Natural killer cell (primary cell): ENCODE measurements around the gene JSRP1. TPM values are rescaled to one million over a fixed set of nuclear protein-coding genes. Genes with fewer than 3 reads are reported as not detected.

Experiments used
- ATAC-seq, 3 donors: fragments of 150-1000 bp in 2 of 3; fragments of 200-7000 bp in 1 of 3; cut with Tn5 transposase; 1 replicate in 1 of 3; 2 replicates in 2 of 3; pipeline ENCODE4 v1.10.0; 2021; ENCODE audit warnings: mild to moderate bottlenecking in 2 of 3, moderate library complexity in 2 of 3
- DNase-seq, 2 donors: peaks; one replicate each; pipeline versions ENCODE4 v3.0.0 to v3.0.0-alpha.2; 2013 to 2021; ENCODE audit warnings: mixed read lengths in 1 of 2
- H3K27ac ChIP-seq: one replicate; pipeline ENCODE4 v1.5.1; 2013; ENCODE audit warnings: mild to moderate bottlenecking, low read length
- H3K27me3 ChIP-seq: one replicate; pipeline ENCODE4 v1.6.1; 2013; ENCODE audit warnings: low read length; ENCODE audit not compliant: control insufficient read depth, insufficient read depth
- H3K36me3 ChIP-seq: one replicate; pipeline ENCODE4 v1.6.1; 2013; ENCODE audit warnings: low read length; ENCODE audit not compliant: control insufficient read depth, insufficient read depth
- H3K4me1 ChIP-seq: one replicate; pipeline ENCODE4 v1.6.1; 2013; ENCODE audit warnings: low read length; ENCODE audit not compliant: control insufficient read depth, insufficient read depth
- H3K4me3 ChIP-seq: one replicate; pipeline ENCODE4 v1.5.1; 2013; ENCODE audit warnings: low read length
- H3K9me3 ChIP-seq: one replicate; pipeline ENCODE4 v1.6.1; 2013; ENCODE audit warnings: low read length; ENCODE audit not compliant: control insufficient read depth, insufficient read depth
- H3K27ac Mint-ChIP-seq, 2 donors: one replicate each; pipeline ENCODE4 v1.8.0; 2022; ENCODE audit warnings: mild to moderate bottlenecking in 2 of 2, mixed read lengths in 2 of 2, moderate library complexity in 1 of 2
- H3K27me3 Mint-ChIP-seq, 2 donors: one replicate each; pipeline ENCODE4 v1.8.0; 2022; ENCODE audit warnings: low read depth in 2 of 2, mixed read lengths in 2 of 2
- H3K36me3 Mint-ChIP-seq: one replicate; pipeline ENCODE4 v1.8.0; 2022; ENCODE audit warnings: mixed read lengths
- H3K4me1 Mint-ChIP-seq, 2 donors: one replicate each; pipeline ENCODE4 v1.8.0; 2022; ENCODE audit warnings: mixed read lengths in 2 of 2
- H3K4me3 Mint-ChIP-seq: one replicate; pipeline ENCODE4 v1.8.0; 2022; ENCODE audit warnings: mild to moderate bottlenecking, moderate library complexity, mixed read lengths
- H3K9me3 Mint-ChIP-seq, 2 donors: one replicate each; pipeline ENCODE4 v1.8.0; 2022; ENCODE audit warnings: mixed read lengths in 2 of 2
- CTCF ChIP-seq: fragments of 200-600 bp; IDR thresholded peaks from one replicate; pipeline ENCODE4 v1.8.0; 2022; ENCODE audit warnings: antibody characterized with exemption
- WGBS: methylation state at CpG from one replicate; pipeline ENCODE4 v1.1.7; 2013; ENCODE audit warnings: missing lambda C conversion rate; ENCODE audit not compliant: insufficient coverage; 5-methylcytosine and 5-hydroxymethylcytosine counted together
- intact Hi-C: fragments of 100-400 bp; cut with micrococcal nuclease; formaldehyde crosslinking; loops from one replicate; pipeline ENCODE4 v1.14.2; 2022
- total RNA-seq, 4 donors: library from RNA; stranded (reverse); fragments of 120-200 nt in 1 of 4; gene quantifications; one replicate each; pipeline versions ENCODE4 v1.2.3 to v1.2.4, GENCODE V29; 2013 to 2022

The JSRP1 gene
- total RNA-seq, 3 donors from 2014 or later (not counting 1 experiment from before 2014, with no cell fraction given): 0.82 to 2.0 TPM; not detected in 1

DNA sequence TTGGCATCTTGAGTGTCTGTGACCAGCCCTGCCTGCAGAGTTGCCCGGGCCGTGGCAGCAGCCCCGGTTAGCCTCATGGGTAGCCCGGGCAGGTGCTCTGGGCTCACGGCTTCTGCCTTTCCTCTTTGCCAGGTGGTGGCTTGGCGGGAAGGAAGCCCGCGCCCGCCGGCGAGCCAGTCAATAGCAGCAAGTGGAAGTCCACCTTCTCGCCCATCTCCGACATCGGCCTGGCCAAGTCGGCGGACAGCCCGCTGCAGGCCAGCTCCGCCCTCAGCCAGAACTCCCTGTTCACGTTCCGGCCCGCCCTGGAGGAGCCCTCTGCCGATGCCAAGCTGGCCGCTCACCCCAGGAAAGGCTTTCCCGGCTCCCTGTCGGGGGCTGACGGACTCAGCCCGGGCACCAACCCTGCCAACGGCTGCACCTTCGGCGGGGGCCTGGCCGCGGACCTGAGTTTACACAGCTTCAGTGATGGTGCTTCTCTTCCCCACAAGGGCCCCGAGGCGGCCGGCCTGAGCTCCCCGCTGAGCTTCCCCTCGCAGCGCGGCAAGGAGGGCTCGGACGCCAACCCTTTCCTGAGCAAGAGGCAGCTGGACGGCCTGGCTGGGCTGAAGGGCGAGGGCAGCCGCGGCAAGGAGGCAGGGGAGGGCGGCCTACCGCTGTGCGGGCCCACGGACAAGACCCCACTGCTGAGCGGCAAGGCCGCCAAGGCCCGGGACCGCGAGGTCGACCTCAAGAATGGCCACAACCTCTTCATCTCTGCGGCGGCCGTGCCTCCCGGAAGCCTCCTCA is 30.0 kb downstream of the JSRP1 start:
- intact Hi-C loops: no loop called here
- Mint-ChIP-seq H3K9me3 (no peaks in the 10 kb centered on the region), H3K4me3 (no peak overlapping the region), H3K4me1 (peaks cover 6 to 11% of the 10 kb centered on the region in 2 donors), H3K27ac (no peak overlapping the region), H3K36me3 (no peaks in the 10 kb centered on the region), H3K27me3 (no peaks in the 10 kb centered on the region)
- ATAC-seq: no peak
- H3K27me3 ChIP-seq: no peaks in the 10 kb centered on the region
- no peaks in the 10 kb centered on the region for H3K9me3 ChIP-seq
- TF ChIP-seq CTCF: no peak
- H3K4me1 ChIP-seq: peaks cover 7% of the 10 kb centered on the region
- 98% methylated on average over 59 of the region's 59 CpGs for WGBS
- peaks cover 51% of the 10 kb centered on the region for H3K36me3 ChIP-seq
- H3K27ac ChIP-seq: no peak overlapping the region
- no peak for DNase-seq
- no peak overlapping the region for H3K4me3 ChIP-seq

DNA sequence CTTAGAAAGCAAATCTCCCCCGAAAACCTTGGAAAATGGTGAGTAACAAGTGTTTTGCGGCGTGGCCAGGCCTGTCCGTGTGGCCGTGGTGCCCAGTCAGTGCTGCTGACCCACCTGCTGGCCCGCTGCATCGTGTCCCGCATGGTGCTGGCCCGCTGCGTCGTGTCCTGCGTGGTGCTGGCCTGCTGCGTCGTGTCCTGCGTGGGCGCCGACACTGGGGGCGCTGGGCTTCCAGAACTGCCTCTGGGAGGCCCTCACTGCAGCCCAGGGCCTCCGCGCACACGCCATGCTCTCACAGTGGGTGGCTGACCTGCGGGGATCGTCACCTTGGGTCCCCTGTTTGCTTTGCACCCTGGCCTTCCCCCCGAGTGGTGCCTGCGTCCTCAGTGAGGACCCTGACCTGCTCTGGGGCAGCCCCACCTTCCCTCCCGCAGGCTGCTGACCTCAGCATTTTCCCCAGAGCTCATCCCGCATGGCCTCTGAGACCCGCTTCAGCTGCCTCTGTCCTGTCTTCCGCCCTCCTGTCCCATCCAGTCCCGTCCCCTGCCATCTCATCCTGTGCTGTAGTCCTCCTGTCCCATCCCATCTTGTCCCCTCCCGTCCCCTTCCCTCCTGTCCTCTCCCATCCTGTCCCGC is 30.7 kb downstream of the JSRP1 start:
- Mint-ChIP-seq H3K4me1 (peaks cover 6 to 11% of the 10 kb centered on the region in 2 donors), H3K4me3 (no peak overlapping the region), H3K27ac (no peak overlapping the region), H3K27me3 (no peaks in the 10 kb centered on the region), H3K9me3 (no peaks in the 10 kb centered on the region), H3K36me3 (no peaks in the 10 kb centered on the region)
- Histone ChIP-seq H3K27me3 (no peaks in the 10 kb centered on the region), H3K4me1 (peaks cover 7% of the 10 kb centered on the region), H3K36me3 (peaks cover 48% of the 10 kb centered on the region), H3K4me3 (no peak overlapping the region), H3K27ac (no peak overlapping the region), H3K9me3 (no peaks in the 10 kb centered on the region)
- DNase-seq (no peak), ATAC-seq (no peak)
- intact Hi-C loops: no loop called here
- TF ChIP-seq CTCF: no peak
- WGBS: 97% methylated on average over 32 of the region's 32 CpGs

DNA sequence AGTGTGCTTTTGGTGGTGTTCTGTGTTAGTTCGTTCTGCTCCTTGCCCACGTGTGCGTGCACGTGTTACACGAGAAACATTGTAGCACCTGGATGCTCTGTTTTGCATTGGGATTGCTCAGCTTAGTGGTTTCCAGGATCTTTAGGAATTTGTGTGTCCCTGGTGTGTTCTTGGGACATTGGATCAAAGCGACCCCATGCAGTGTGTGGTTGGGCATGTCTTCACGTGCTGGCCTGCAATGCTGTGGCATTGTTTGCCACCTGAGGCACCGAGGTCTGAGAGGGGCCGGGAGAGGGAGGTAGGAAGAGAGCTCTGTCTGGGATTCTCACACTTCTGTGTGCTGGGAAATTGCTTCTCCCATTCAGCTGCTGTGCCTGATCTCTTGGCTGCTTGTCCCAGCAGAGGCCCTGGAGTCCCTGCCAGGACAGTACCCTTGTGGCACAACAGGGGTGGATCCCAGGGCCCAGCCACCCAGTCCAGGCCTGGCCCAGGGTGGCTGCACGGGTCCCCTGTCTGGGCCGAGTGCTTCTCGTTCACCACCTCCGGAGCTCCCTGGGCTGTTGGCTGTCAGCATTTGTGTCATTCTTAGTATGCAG is 31.4 kb downstream of the JSRP1 start:
- DNase-seq: no peak
- WGBS: 95% methylated on average over 13 of the region's 13 CpGs
- Histone ChIP-seq H3K4me3 (no peak overlapping the region), H3K27me3 (no peaks in the 10 kb centered on the region), H3K9me3 (no peaks in the 10 kb centered on the region), H3K27ac (no peak overlapping the region), H3K4me1 (peaks cover 7% of the 10 kb centered on the region), H3K36me3 (peaks cover 48% of the 10 kb centered on the region)
- no peaks in the 10 kb centered on the region for H3K9me3 Mint-ChIP-seq
- H3K36me3 Mint-ChIP-seq: no peaks in the 10 kb centered on the region
- intact Hi-C loops: no loop called here
- peaks cover 6 to 11% of the 10 kb centered on the region in 2 donors for H3K4me1 Mint-ChIP-seq
- no peaks in the 10 kb centered on the region for H3K27me3 Mint-ChIP-seq
- H3K27ac Mint-ChIP-seq: peak overlapping the region; percentile 11 to 77
- no peak for TF ChIP-seq CTCF
- ATAC-seq: no peak
- H3K4me3 Mint-ChIP-seq: no peak overlapping the region
